Epithelial cell of proximal tubule (primary cell): ENCODE measurements around the gene DCK. TPM values are rescaled to one million over a fixed set of nuclear protein-coding genes. Genes with fewer than 3 reads are reported as not detected.

Experiments used
- DNase-seq: peaks from one replicate; pipeline ENCODE4 v3.0.0-alpha.2; 2011; ENCODE audit warnings: low read depth
- H3K4me3 ChIP-seq: 2 replicates; pipeline ENCODE4 v1.5.1; 2011; ENCODE audit warnings: low read depth, mild to moderate bottlenecking, low read length
- CTCF ChIP-seq: conservative IDR thresholded peaks from 2 replicates; pipeline ENCODE4 v1.5.1; 2012; ENCODE audit warnings: low read depth, mild to moderate bottlenecking, low read length
- total RNA-seq: library from RNA; depleted of rRNA; stranded (reverse); fragments of >200 nt; gene quantifications from 2 replicates; pipeline ENCODE4 v1.2.3, GENCODE V29; 2015

Gene DCK
- 24.4 and 34.7 TPM in 2 replicates for total RNA-seq

GRCh38 chr4:70993181-70994068 is at the start of gene DCK:
TSS of gene DCK (plus strand) at chr4:70993649. CDS start at chr4:70993836, 187 bp downstream.
- DNase-seq = no peak
- H3K4me3 ChIP-seq = peak within 1 kb of the TSS; percentile 91
- no peak for TF ChIP-seq CTCF

GRCh38 chr4:70945046-70945445 is 48.4 kb upstream of the DCK start:
- no peak for TF ChIP-seq CTCF
- no peak overlapping the region for H3K4me3 ChIP-seq
- no peak for DNase-seq

GRCh38 chr4:70945452-70946055 is 47.9 kb upstream of the DCK start:
- H3K4me3 ChIP-seq = no peak overlapping the region
- DNase-seq = no peak
- no peak for TF ChIP-seq CTCF

- DNase-seq = no peak
- no peak for TF ChIP-seq CTCF
- H3K4me3 ChIP-seq = no peak overlapping the region
Measured at GRCh38 chr4:70946939-70947338, 46.5 kb upstream of the DCK start.

GRCh38 chr4:70948665-70949260 is 44.7 kb upstream of the DCK start:
- peak; percentile 36 for TF ChIP-seq CTCF
- no peak overlapping the region for H3K4me3 ChIP-seq
- no peak for DNase-seq

GRCh38 chr4:70954032-70954431 is 39.4 kb upstream of the DCK start:
- no peak for TF ChIP-seq CTCF
- no peak overlapping the region for H3K4me3 ChIP-seq
- no peak for DNase-seq
